ENCODE measurements around the gene H2AZ2.
"Not testable (repeated sequence)": the region's sequence is repeated elsewhere in the genome, so short reads cannot be mapped to it uniquely, and the experiment has no call there.

Gene H2AZ2

GRCh38 chr7:44881610-44882009 lies 33.7 kb upstream of the H2AZ2 start:
- DNase-seq (ENCODE audit: extremely low read depth, low read depth) = no peak
- TF ChIP-seq CTCF (IDR thresholded peaks at IDR 0.05; ENCODE audit: low read depth, low read length) = no peak

GRCh38 chr7:44881066-44881600 lies 33.2 kb upstream of the H2AZ2 start:
- no peak for TF ChIP-seq CTCF (IDR thresholded peaks at IDR 0.05; ENCODE audit: low read depth, low read length)
- DNase-seq (ENCODE audit: extremely low read depth, low read depth) = no peak

GRCh38 chr7:44880317-44881018 lies 32.6 kb upstream of the H2AZ2 start:
- no peak for DNase-seq (ENCODE audit: extremely low read depth, low read depth)

DNA sequence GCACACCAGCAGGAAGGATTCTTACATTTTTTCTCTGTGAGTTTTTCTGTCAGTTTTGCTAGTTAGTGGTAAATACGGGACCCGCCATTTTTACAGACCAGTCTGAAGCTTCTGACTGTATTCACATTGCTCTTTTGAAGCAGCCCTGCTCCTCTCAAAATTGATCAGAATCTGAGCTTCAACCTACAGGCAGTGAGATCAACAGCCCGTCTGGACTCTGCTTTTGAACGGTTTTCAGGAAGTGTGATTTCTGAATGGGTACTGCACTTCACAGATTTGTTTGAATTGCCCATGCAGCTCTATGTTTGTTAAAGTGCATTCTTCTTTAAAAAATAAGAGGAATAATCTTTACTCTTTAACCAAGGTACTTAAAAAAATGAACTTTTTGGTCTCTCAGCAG lies 28.5 kb upstream of the H2AZ2 start:
- DNase-seq (ENCODE audit: extremely low read depth, low read depth) = no peak
- TF ChIP-seq CTCF (IDR thresholded peaks at IDR 0.05; ENCODE audit: low read depth, low read length) = no peak

More at GRCh38 chr7:44880317-44881018, 32.6 kb upstream of the H2AZ2 start:
- no peak for TF ChIP-seq CTCF (IDR thresholded peaks at IDR 0.05; ENCODE audit: low read depth, low read length)

DNA sequence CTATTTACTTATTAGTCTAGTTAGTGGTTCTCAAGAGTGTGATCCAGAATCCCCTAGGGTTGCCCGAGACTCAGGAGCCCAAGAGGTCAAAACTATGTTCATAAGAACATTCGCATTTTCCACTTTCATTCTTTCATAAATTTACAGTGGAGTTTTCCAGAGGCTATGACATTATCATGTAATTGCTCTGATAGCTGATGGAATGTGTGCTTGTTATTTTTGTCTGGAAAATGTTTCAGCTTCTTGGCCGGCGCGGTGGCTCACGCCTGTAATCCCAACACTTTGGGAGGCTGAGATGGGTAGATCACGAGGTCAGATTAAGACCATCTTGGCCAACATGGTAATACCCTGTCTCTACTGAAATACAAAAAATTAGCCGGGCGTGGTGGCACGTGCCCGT lies 27.4 kb upstream of the H2AZ2 start:
- no peak for TF ChIP-seq CTCF (IDR thresholded peaks at IDR 0.05; ENCODE audit: low read depth, low read length)
- no peak for DNase-seq (ENCODE audit: extremely low read depth, low read depth)

GRCh38 chr7:44872787-44873186 lies 24.9 kb upstream of the H2AZ2 start:
- no peak for TF ChIP-seq CTCF (IDR thresholded peaks at IDR 0.05; ENCODE audit: low read depth, low read length)
- DNase-seq (ENCODE audit: extremely low read depth, low read depth) = no peak

DNA sequence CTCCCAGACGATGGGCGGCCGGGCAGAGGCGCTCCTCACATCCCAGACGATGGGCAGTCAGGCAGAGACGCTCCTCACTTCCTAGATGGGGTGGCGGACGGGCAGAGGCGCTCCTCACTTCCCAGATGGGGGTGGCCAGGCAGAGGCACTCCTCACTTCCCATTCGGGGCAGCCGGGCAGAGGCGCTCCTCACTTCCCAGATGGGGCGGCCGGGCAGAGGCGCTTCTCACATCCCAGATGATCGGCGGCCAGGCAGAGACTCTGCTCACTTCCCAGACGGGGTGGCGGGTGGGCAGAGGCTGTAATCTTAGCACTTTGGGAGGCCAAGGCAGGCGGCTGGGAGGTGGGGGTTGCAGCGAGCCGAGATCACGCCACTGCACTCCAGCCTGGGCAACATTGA lies 24.0 kb upstream of the H2AZ2 start:
- not testable (repeated sequence) for DNase-seq (ENCODE audit: extremely low read depth, low read depth)

- DNase-seq (ENCODE audit: extremely low read depth, low read depth) = not testable (repeated sequence)
Observed at GRCh38 chr7:44870780-44871179, 22.9 kb upstream of the H2AZ2 start.

DNA sequence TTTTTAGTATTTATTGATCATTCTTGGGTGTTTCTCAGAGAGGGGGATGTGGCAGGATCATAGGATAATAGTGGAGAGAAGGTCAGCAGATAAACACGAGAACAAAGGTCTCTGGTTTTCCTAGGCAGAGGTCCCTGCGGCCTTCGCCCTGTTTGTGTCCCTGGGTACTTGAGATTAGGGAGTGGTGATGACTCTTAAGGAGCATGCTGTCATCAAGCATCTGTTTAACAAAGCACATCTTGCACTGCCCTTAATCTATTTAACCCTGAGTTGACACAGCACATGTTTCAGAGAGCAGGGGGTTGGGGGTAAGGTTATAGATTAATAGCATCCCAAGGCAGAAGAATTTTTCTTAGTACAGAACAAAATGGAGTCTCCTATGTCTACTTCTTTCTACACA lies 22.4 kb upstream of the H2AZ2 start:
- DNase-seq (ENCODE audit: extremely low read depth, low read depth) = not testable (repeated sequence)
